HepG2 (cell line): ENCODE data around the gene MYOM1. TPM values are rescaled to one million over a fixed set of nuclear protein-coding genes. Genes with fewer than 3 reads are reported as not detected.

Source experiments
- AGO1 ChIP-seq: fragments of 200-400 bp; formaldehyde crosslinking; IDR thresholded peaks from 2 replicates; pipeline ENCODE4 v1.6.1; 2017; ENCODE audit warnings: mild to moderate bottlenecking, low read depth, low read length, moderate library complexity; ENCODE audit not compliant: poor library complexity, severe bottlenecking
- ATRX ChIP-seq: sonication (generic); formaldehyde crosslinking; IDR thresholded peaks from 2 replicates; pipeline ENCODE4 v1.4.0; 2020; ENCODE audit warnings: missing genetic modification reagents, borderline replicate concordance
- GFI1 ChIP-seq: sonication (generic); formaldehyde crosslinking; IDR thresholded peaks from 2 replicates; pipeline ENCODE4 v1.5.0; 2020; ENCODE audit warnings: missing genetic modification reagents, mild to moderate bottlenecking, borderline replicate concordance
- GPN1 ChIP-seq: sonication (generic); formaldehyde crosslinking; IDR thresholded peaks from 2 replicates; pipeline ENCODE4 v1.5.1; 2020; ENCODE audit warnings: missing genetic modification reagents, borderline replicate concordance
- KAT7 ChIP-seq: IDR thresholded peaks from 2 replicates; pipeline ENCODE4 v1.6.1; 2018; ENCODE audit warnings: borderline replicate concordance, missing compliant biosample characterization
- KDM5A ChIP-seq: fragments of 200-600 bp; sonication (generic); IDR thresholded peaks from 2 replicates; pipeline ENCODE4 v1.7.0; 2018; ENCODE audit warnings: antibody characterized with exemption, mild to moderate bottlenecking, low read length, borderline replicate concordance
- KDM5B ChIP-seq: sonication (generic); formaldehyde crosslinking; IDR thresholded peaks from 2 replicates; pipeline ENCODE4 v1.4.0; 2020; ENCODE audit warnings: missing genetic modification reagents, mild to moderate bottlenecking, borderline replicate concordance
- MTA1 ChIP-seq: sonication (generic); formaldehyde crosslinking; IDR thresholded peaks from 2 replicates; pipeline ENCODE4 v1.4.0; 2020; ENCODE audit warnings: missing genetic modification reagents, mild to moderate bottlenecking, borderline replicate concordance
- RARA ChIP-seq: IDR thresholded peaks from 2 replicates; pipeline ENCODE4 v1.6.1; 2016; ENCODE audit warnings: missing genetic modification reagents, missing compliant biosample characterization
- ZFX ChIP-seq: sonication (generic); formaldehyde crosslinking; IDR thresholded peaks from 2 replicates; pipeline ENCODE4 v1.4.0; 2020; ENCODE audit warnings: mild to moderate bottlenecking, low read depth, missing genetic modification reagents, moderate library complexity
- ZNF142 ChIP-seq: sonication (generic); formaldehyde crosslinking; IDR thresholded peaks from 2 replicates; pipeline ENCODE4 v1.4.0; 2020; ENCODE audit warnings: missing genetic modification reagents
- ZNF225 ChIP-seq: sonication (generic); formaldehyde crosslinking; IDR thresholded peaks from 2 replicates; pipeline ENCODE4 v1.4.0; 2020; ENCODE audit warnings: mild to moderate bottlenecking, missing genetic modification reagents
- ZNF276 ChIP-seq: sonication (generic); formaldehyde crosslinking; IDR thresholded peaks from 2 replicates; pipeline ENCODE4 v1.4.0; 2020; ENCODE audit warnings: mild to moderate bottlenecking, low read depth, missing genetic modification reagents
- ZNF510 ChIP-seq: sonication (generic); formaldehyde crosslinking; IDR thresholded peaks from 2 replicates; pipeline ENCODE4 v1.4.0; 2020; ENCODE audit warnings: low read depth, mild to moderate bottlenecking, missing genetic modification reagents
- ZNF530 ChIP-seq: sonication (generic); formaldehyde crosslinking; IDR thresholded peaks from 2 replicates; pipeline ENCODE4 v1.5.0; 2020; ENCODE audit warnings: low read depth, mild to moderate bottlenecking, missing genetic modification reagents
- ZNF543 ChIP-seq: sonication (generic); formaldehyde crosslinking; IDR thresholded peaks from 2 replicates; pipeline ENCODE4 v1.4.0; 2020; ENCODE audit warnings: mild to moderate bottlenecking, missing genetic modification reagents
- polyA plus RNA-seq, 8 experiments: library from polyadenylated mRNA; depleted of rRNA in 3 of 8; stranded (reverse) in 7 of 8; unstranded in 1 of 8; fragments of >200 nt; fragmentation: Illumina TruSeq in 4 of 8; extraction: Trizol in 4 of 8; gene quantifications; 2 replicates each; pipeline versions ENCODE4 v1.2.1 to v1.2.3, GENCODE V29; 2011 to 2016; ENCODE audit warnings: low read depth in 4 of 8, missing spikeins in 1 of 8, mixed read lengths in 1 of 8; ENCODE audit not compliant: insufficient read depth in 1 of 8
- total RNA-seq, 5 experiments: library from RNA; depleted of rRNA; stranded (reverse); fragments of >200 nt; fragmentation: Illumina TruSeq; extraction: Trizol; gene quantifications; 2 replicates each; pipeline ENCODE4 v1.2.3, GENCODE V29; 2016; ENCODE audit warnings: low read depth in 1 of 5
- TF ChIP-seq, protein P1 (sequence below): sonication (generic); formaldehyde crosslinking; conservative IDR thresholded peaks from 2 replicates; pipeline ENCODE4 v1.4.0; 2020; ENCODE audit warnings: mild to moderate bottlenecking, missing genetic modification reagents, moderate library complexity

The MYOM1 gene
- total and polyA plus RNA-seq, 2 of the 13 experiments (the other 11 are each of a cell fraction or from before 2014, with no cell fraction given), result 0.46 to 0.98 TPM

- TF ChIP-seq ZNF510 (CRISPR knock-in tag) (0 out of 2 replicates have a peak, but pooled peaks have one; percentile 60), ZNF543 (CRISPR knock-in tag) (0 out of 2 replicates have a peak, but pooled peaks have one; percentile 31), KDM5A (no peak), ZNF530 (CRISPR knock-in tag) (no peak), AGO1 (no peak), MTA1 (CRISPR knock-in tag) (no peak; the same call in 1 of the 2 replicates), KDM5B (no peak), ZNF276 (CRISPR knock-in tag) (no peak), GFI1 (CRISPR knock-in tag) (no peak), RARA (CRISPR knock-in tag) (peak; percentile 19; the same call in 1 of the 2 replicates), ZNF142 (CRISPR knock-in tag) (no peak), KAT7 (no peak), GPN1 (CRISPR knock-in tag) (no peak), ATRX (no peak), ZFX (peak; percentile 9; the same call in 1 of the 2 replicates), ZNF225 (no peak)
- TF ChIP-seq, protein P1, sequence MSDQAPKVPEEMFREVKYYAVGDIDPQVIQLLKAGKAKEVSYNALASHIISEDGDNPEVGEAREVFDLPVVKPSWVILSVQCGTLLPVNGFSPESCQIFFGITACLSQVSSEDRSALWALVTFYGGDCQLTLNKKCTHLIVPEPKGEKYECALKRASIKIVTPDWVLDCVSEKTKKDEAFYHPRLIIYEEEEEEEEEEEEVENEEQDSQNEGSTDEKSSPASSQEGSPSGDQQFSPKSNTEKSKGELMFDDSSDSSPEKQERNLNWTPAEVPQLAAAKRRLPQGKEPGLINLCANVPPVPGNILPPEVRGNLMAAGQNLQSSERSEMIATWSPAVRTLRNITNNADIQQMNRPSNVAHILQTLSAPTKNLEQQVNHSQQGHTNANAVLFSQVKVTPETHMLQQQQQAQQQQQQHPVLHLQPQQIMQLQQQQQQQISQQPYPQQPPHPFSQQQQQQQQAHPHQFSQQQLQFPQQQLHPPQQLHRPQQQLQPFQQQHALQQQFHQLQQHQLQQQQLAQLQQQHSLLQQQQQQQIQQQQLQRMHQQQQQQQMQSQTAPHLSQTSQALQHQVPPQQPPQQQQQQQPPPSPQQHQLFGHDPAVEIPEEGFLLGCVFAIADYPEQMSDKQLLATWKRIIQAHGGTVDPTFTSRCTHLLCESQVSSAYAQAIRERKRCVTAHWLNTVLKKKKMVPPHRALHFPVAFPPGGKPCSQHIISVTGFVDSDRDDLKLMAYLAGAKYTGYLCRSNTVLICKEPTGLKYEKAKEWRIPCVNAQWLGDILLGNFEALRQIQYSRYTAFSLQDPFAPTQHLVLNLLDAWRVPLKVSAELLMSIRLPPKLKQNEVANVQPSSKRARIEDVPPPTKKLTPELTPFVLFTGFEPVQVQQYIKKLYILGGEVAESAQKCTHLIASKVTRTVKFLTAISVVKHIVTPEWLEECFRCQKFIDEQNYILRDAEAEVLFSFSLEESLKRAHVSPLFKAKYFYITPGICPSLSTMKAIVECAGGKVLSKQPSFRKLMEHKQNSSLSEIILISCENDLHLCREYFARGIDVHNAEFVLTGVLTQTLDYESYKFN (CRISPR knock-in tag), result no peak
These were observed 101.4 kb downstream of the MYOM1 start (continued) for GRCh38 chr18:3118195-3119010.
